Mononuclear cell (primary cell): ENCODE results near the gene MAVS. TPM values are rescaled to one million over a fixed set of nuclear protein-coding genes. Genes with fewer than 3 reads are reported as not detected.

Source experiments
- H3K27me3 ChIP-seq: 2 replicates; pipeline ENCODE4 v1.6.0; 2011; ENCODE audit warnings: low read length, control low read depth; ENCODE audit not compliant: insufficient read depth
- H3K4me1 ChIP-seq: 2 replicates; pipeline ENCODE4 v1.5.1; 2011; ENCODE audit warnings: mild to moderate bottlenecking, low read length, control low read depth; ENCODE audit not compliant: insufficient read depth
- H3K4me3 ChIP-seq: 2 replicates; pipeline ENCODE4 v1.5.1; 2011; ENCODE audit warnings: mild to moderate bottlenecking, low read length, moderate library complexity
- H3K9me3 ChIP-seq: 2 replicates; pipeline ENCODE4 v1.5.1; 2011; ENCODE audit warnings: low read depth, mild to moderate bottlenecking, control low read depth, low read length
- total RNA-seq: library from RNA; depleted of rRNA; stranded (reverse); fragments of >200 nt; gene quantifications from one replicate; pipeline ENCODE4 v1.2.3, GENCODE V29; 2012

Gene MAVS
- total RNA-seq, result 6.0 TPM

DNA sequence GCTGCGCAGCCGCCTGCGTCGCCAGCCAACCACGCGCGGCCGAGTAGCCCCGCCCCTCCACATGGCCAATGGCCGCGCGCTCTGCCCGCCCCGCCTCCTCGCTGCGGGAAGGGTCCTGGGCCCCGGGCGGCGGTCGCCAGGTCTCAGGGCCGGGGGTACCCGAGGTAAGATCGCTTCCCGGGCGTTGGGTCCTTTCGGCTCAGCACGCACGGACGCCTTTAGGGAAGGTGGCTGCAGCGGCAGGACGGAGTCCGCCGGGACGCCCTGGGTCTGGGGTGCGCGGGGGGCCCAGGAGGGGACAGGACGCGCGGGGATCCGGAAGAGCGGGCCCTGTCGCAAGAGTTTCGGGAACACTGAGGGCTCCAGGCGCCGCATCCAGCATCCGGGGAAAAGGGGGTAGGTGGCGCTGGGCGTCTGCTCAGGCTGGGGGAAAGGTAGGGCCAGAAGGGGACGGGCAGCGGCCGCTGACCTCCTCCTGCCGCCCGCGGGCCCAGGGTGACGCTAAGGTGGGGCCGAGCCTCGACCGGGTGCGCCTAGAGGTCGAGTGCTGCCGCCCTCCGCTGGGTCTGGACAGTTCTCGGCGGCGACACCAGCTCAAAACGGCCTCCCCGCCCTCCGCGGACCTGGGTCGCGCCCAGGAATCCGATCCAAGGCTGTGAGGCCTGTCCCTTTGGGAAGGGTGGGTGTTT is at the start of gene MAVS:
Gene MAVS, plus strand, starts transcription at position 95 of the 689 bp plus-strand sequence. CDS start 7,791 bp downstream, outside the sequence.
- H3K9me3 ChIP-seq, result no peaks in the 10 kb centered on the region
- peak within 1 kb of the TSS; percentile 86 for H3K4me3 ChIP-seq
- H3K4me1 ChIP-seq, result peaks cover 27% of the 10 kb centered on the region
- no peaks in the 10 kb centered on the region for H3K27me3 ChIP-seq

DNA sequence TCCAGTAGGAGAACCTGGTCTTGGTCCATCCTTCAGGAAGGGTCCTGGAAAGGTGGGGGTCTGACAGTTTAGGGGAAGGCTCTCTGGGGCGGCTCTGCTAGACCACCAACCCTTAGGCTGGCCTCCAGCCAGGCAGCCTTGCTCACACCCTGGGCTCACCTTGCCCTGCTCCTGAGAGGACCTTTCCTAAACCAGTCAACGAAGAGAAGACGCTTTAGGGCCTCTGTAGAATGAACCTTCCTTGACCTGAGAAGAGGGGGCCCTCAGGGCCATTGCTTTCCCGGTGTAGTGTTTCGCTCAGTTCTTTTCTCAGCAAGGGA is 49.4 kb upstream of the MAVS start:
- H3K9me3 ChIP-seq, result no peaks in the 10 kb centered on the region
- peaks cover 70% of the 10 kb centered on the region for H3K4me1 ChIP-seq
- peak overlapping the region; percentile 51 for H3K4me3 ChIP-seq
- no peaks in the 10 kb centered on the region for H3K27me3 ChIP-seq

GRCh38 chr20:3797592-3798372 is 48.9 kb upstream of the MAVS start:
- H3K27me3 ChIP-seq, result no peaks in the 10 kb centered on the region
- peaks cover 76% of the 10 kb centered on the region for H3K4me1 ChIP-seq
- no peaks in the 10 kb centered on the region for H3K9me3 ChIP-seq
- H3K4me3 ChIP-seq, result peak overlapping the region; percentile 51

- Histone ChIP-seq H3K9me3 (no peaks in the 10 kb centered on the region), H3K27me3 (no peaks in the 10 kb centered on the region), H3K4me1 (peaks cover 82% of the 10 kb centered on the region), H3K4me3 (no peak overlapping the region)
Measured at GRCh38 chr20:3798373-3798768, 48.3 kb upstream of the MAVS start.

DNA sequence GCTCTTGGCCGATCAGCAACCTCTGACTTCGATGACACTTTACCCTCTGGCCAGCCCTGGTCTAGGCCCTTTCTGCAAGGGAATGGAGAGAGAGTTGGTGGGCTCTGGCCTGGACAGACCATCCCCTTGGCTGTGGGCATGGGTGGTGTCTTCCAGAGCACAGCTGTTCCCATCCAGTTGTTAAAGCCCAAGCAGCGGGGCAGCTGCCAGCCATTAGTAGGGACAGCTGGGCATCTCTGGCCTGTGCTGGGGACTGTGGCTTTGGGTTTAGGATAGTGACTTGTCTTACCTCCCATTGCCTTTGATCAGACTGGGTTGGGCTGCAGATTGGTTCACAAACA is 47.8 kb upstream of the MAVS start:
- Histone ChIP-seq H3K4me3 (no peak overlapping the region), H3K9me3 (no peaks in the 10 kb centered on the region), H3K27me3 (no peaks in the 10 kb centered on the region), H3K4me1 (peaks cover 87% of the 10 kb centered on the region)

DNA sequence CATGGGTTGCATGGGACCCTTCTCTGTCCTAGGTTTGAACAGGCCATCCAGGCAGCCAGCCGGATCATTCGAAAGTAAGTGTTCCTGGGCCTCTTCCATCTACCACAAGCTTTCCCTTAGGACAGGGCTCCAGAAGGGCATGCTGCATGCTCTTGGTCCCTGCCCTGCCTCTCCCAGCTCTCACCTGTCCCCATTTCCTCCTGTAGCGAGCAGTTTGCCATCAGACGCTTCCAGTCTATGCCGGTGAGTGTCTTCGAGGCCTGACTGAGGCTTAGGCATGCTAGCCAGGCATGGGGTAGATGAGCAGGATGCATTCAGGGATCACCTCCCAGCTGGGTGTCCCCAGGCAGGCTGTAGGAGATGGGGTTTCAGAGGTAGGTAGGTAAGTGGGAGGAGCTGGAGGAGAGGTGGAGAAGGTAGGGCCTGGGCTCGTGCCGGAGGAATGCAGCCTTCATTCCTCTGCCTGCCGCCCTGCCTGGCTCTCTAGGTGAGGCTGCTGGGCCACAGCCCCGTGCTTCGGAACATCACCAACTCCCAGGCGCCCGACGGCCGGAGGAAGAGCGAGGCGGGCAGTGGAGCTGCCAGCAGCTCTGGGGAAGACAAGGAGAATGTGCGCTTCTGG is 46.3 kb upstream of the MAVS start:
- Histone ChIP-seq H3K9me3 (no peaks in the 10 kb centered on the region), H3K4me3 (no peak overlapping the region)

DNA sequence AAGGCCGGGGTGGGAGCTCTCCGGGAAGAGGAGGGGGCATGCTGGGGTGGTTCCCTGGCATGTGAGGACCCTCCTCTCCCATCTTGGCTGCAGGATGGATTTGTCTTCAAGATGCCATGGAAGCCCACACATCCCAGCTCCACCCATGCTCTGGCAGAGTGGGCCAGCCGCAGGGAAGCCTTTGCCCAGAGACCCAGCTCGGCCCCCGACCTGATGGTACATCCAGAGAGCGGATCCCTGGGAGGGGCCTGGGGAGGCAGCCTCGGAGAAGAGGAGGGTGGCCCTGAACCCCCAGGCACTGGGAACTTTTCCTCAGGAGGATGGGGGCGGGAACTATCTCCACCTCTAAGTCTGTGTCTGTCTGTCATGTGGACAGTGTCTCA is 45.8 kb upstream of the MAVS start:
- Histone ChIP-seq H3K4me1 (peaks cover 96% of the 10 kb centered on the region), H3K27me3 (no peaks in the 10 kb centered on the region), H3K9me3 (no peaks in the 10 kb centered on the region), H3K4me3 (no peak overlapping the region)

More for the DNA sequence above, 46.3 kb upstream of the MAVS start:
- Histone ChIP-seq H3K27me3 (no peaks in the 10 kb centered on the region), H3K4me1 (peaks cover 96% of the 10 kb centered on the region)

- peaks cover 100% of the 10 kb centered on the region for H3K4me1 ChIP-seq
- no peak overlapping the region for H3K4me3 ChIP-seq
- no peaks in the 10 kb centered on the region for H3K27me3 ChIP-seq
- H3K9me3 ChIP-seq, result no peaks in the 10 kb centered on the region
Measured at GRCh38 chr20:3801299-3801698, 45.3 kb upstream of the MAVS start.

- Histone ChIP-seq H3K27me3 (no peaks in the 10 kb centered on the region), H3K4me3 (no peak overlapping the region), H3K9me3 (no peaks in the 10 kb centered on the region), H3K4me1 (peaks cover 100% of the 10 kb centered on the region)
Measured at GRCh38 chr20:3801846-3802245, 44.8 kb upstream of the MAVS start.

DNA sequence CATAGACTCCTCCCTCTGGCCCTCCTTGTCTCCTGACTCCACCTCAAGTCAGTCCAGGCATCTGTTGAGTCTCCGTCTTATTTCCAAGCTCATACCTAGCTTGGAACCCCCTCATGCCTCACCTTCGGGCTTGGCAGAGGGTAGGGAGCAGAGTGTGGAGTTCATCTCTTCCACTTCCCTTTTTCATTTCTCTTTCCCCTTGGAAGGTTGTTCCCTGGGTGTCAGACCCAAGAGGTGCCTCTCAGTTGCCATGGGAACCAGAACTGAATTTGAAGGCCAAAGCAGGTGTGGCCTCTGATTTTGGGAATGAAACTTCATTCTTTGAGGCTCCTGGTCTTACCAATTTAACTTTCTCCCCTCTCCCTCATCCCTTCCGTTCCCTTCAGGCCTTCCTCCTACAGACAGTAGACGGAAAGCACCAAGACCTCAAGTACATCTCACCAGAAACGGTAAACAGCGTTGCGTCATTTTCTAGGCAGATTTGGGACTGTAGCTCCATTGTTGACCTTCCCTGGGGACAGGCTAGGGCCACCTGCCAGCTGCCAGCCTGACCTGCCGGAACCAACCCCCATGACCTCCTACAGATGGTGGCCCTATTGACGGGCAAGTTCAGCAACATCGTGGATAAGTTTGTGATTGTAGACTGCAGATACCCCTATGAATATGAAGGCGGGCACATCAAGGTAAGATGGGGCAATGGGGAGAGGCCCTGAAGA is 44.0 kb upstream of the MAVS start:
- no peak overlapping the region for H3K4me3 ChIP-seq
- no peaks in the 10 kb centered on the region for H3K9me3 ChIP-seq
- peaks cover 100% of the 10 kb centered on the region for H3K4me1 ChIP-seq
- H3K27me3 ChIP-seq, result no peaks in the 10 kb centered on the region

- Histone ChIP-seq H3K9me3 (no peaks in the 10 kb centered on the region), H3K4me3 (no peak overlapping the region), H3K4me1 (peaks cover 100% of the 10 kb centered on the region), H3K27me3 (no peaks in the 10 kb centered on the region)
Measured at GRCh38 chr20:3803289-3803688, 43.3 kb upstream of the MAVS start.

GRCh38 chr20:3803854-3804253 is 42.8 kb upstream of the MAVS start:
- H3K27me3 ChIP-seq, result no peaks in the 10 kb centered on the region
- peaks cover 99% of the 10 kb centered on the region for H3K4me1 ChIP-seq
- H3K4me3 ChIP-seq, result no peak overlapping the region
- H3K9me3 ChIP-seq, result no peaks in the 10 kb centered on the region

- H3K4me1 ChIP-seq, result peaks cover 95% of the 10 kb centered on the region
- H3K27me3 ChIP-seq, result no peaks in the 10 kb centered on the region
- no peak overlapping the region for H3K4me3 ChIP-seq
- H3K9me3 ChIP-seq, result no peaks in the 10 kb centered on the region
Measured at GRCh38 chr20:3804254-3804751, 42.3 kb upstream of the MAVS start.

DNA sequence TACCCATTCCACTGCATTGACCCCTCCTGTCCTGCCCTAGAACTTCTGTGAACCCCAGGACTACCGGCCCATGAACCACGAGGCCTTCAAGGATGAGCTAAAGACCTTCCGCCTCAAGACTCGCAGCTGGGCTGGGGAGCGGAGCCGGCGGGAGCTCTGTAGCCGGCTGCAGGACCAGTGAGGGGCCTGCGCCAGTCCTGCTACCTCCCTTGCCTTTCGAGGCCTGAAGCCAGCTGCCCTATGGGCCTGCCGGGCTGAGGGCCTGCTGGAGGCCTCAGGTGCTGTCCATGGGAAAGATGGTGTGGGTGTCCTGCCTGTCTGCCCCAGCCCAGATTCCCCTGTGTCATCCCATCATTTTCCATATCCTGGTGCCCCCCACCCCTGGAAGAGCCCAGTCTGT is 41.9 kb upstream of the MAVS start:
- peaks cover 94% of the 10 kb centered on the region for H3K4me1 ChIP-seq
- H3K4me3 ChIP-seq, result no peak overlapping the region
- H3K27me3 ChIP-seq, result no peaks in the 10 kb centered on the region
- no peaks in the 10 kb centered on the region for H3K9me3 ChIP-seq

DNA sequence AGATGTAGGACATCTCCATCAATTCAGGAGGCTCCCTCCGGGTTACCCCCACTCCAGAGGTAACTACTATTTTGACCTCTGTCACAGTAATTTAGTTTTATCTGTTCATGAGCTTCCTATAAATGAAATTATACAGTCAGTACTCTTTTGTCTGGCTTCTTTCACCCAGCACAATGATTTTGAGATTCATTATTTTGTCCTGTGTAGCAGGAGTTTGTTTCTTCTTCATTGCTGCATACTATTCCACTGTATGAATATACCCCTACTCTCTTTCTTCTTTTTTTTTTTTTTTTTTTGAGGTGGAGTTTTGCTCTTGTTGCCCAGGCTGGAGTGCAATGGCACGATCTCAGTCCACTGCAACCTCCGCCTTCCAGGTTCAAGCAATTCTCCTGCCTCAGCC is 38.1 kb upstream of the MAVS start:
- Histone ChIP-seq H3K27me3 (no peaks in the 10 kb centered on the region), H3K4me3 (no peak overlapping the region), H3K9me3 (no peaks in the 10 kb centered on the region), H3K4me1 (peaks cover 94% of the 10 kb centered on the region)
